ENCODE measurements around the gene ITGBL1.

The ITGBL1 gene

GRCh38 chr13:101614491-101614890, 162.0 kb downstream of the ITGBL1 start:
- Histone ChIP-seq H3K4me3 (ENCODE audit: low read length) (no peak overlapping the region), H3K4me2 (ENCODE audit: low read depth, low read length) (no peak overlapping the region), H3K27me3 (replicated peaks; ENCODE audit: insufficient read depth, low read length) (no peaks in the 10 kb centered on the region), H3K79me2 (ENCODE audit: low read length) (no peaks in the 10 kb centered on the region), H3K9me3 (replicated peaks; ENCODE audit: insufficient read depth, low read length) (no peaks in the 10 kb centered on the region), H3F3A (ENCODE audit: insufficient read depth, low read length) (no peaks in the 10 kb centered on the region), H3K36me3 (replicated peaks; ENCODE audit: insufficient read depth, low read length) (no peaks in the 10 kb centered on the region), H3K4me1 (ENCODE audit: low read length) (no peaks in the 10 kb centered on the region), H3K9ac (ENCODE audit: low read length) (no peak overlapping the region), H3K9me2 (replicated peaks; ENCODE audit: insufficient read depth, low read length) (no peaks in the 10 kb centered on the region), H4K20me1 (ENCODE audit: insufficient read depth, low read length) (no peaks in the 10 kb centered on the region), H3K27ac (ENCODE audit: low read length) (no peak overlapping the region), H2AFZ (ENCODE audit: low read length) (no peak overlapping the region)
- no peak for DNase-seq
- no peak for TF ChIP-seq EZH2phosphoT487 (IDR thresholded peaks at IDR 0.05; ENCODE audit: low read length)
- TF ChIP-seq EZH2 (optimal IDR thresholded peaks at IDR 0.05; ENCODE audit: low read depth, low read length) = no peak
- no peak for TF ChIP-seq CTCF (IDR thresholded peaks at IDR 0.05; ENCODE audit: low read length)

- Histone ChIP-seq H3K9me2 (replicated peaks; ENCODE audit: insufficient read depth, low read length) (no peaks in the 10 kb centered on the region), H3K27me3 (replicated peaks; ENCODE audit: insufficient read depth, low read length) (peaks cover 2% of the 10 kb centered on the region), H3K27ac (ENCODE audit: low read length) (no peak overlapping the region), H3K4me3 (ENCODE audit: low read length) (no peak overlapping the region), H3K9me3 (replicated peaks; ENCODE audit: insufficient read depth, low read length) (no peaks in the 10 kb centered on the region), H3K79me2 (ENCODE audit: low read length) (no peaks in the 10 kb centered on the region), H3K36me3 (replicated peaks; ENCODE audit: insufficient read depth, low read length) (no peaks in the 10 kb centered on the region), H3K4me1 (ENCODE audit: low read length) (no peaks in the 10 kb centered on the region), H2AFZ (ENCODE audit: low read length) (no peak overlapping the region), H3K9ac (ENCODE audit: low read length) (no peak overlapping the region), H3F3A (ENCODE audit: insufficient read depth, low read length) (no peaks in the 10 kb centered on the region), H4K20me1 (ENCODE audit: insufficient read depth, low read length) (no peaks in the 10 kb centered on the region), H3K4me2 (ENCODE audit: low read depth, low read length) (no peak overlapping the region)
- no peak for TF ChIP-seq EZH2 (optimal IDR thresholded peaks at IDR 0.05; ENCODE audit: low read depth, low read length)
- TF ChIP-seq EZH2phosphoT487 (IDR thresholded peaks at IDR 0.05; ENCODE audit: low read length) = no peak
- TF ChIP-seq CTCF (IDR thresholded peaks at IDR 0.05; ENCODE audit: low read length) = no peak
- no peak for DNase-seq
These were observed 166.1 kb downstream of the ITGBL1 start for GRCh38 chr13:101618440-101619187.

- DNase-seq = no peak
- TF ChIP-seq EZH2 (optimal IDR thresholded peaks at IDR 0.05; ENCODE audit: low read depth, low read length) (no peak), EZH2phosphoT487 (IDR thresholded peaks at IDR 0.05; ENCODE audit: low read length) (no peak), CTCF (IDR thresholded peaks at IDR 0.05; ENCODE audit: low read length) (no peak)
- H2AFZ ChIP-seq (ENCODE audit: low read length) = no peak overlapping the region
These were observed 168.6 kb downstream of the ITGBL1 start for GRCh38 chr13:101621099-101621498.

More at GRCh38 chr13:101621099-101621498, 168.6 kb downstream of the ITGBL1 start:
- no peaks in the 10 kb centered on the region for H3F3A ChIP-seq (ENCODE audit: insufficient read depth, low read length)
- H4K20me1 ChIP-seq (ENCODE audit: insufficient read depth, low read length) = 0 out of 2 replicates have a peak, but pooled peaks cover under 1% of the 10 kb centered on the region
- no peak overlapping the region for H3K4me2 ChIP-seq (ENCODE audit: low read depth, low read length)
- no peak overlapping the region for H3K27ac ChIP-seq (ENCODE audit: low read length)
- no peaks in the 10 kb centered on the region for H3K36me3 ChIP-seq (replicated peaks; ENCODE audit: insufficient read depth, low read length)
- H3K4me3 ChIP-seq (ENCODE audit: low read length) = no peak overlapping the region
- peaks cover 26% of the 10 kb centered on the region for H3K27me3 ChIP-seq (replicated peaks; ENCODE audit: insufficient read depth, low read length)
- no peaks in the 10 kb centered on the region for H3K79me2 ChIP-seq (ENCODE audit: low read length)
- no peaks in the 10 kb centered on the region for H3K9me3 ChIP-seq (replicated peaks; ENCODE audit: insufficient read depth, low read length)
- H3K9ac ChIP-seq (ENCODE audit: low read length) = no peak overlapping the region
- no peaks in the 10 kb centered on the region for H3K9me2 ChIP-seq (replicated peaks; ENCODE audit: insufficient read depth, low read length)
- H3K4me1 ChIP-seq (ENCODE audit: low read length) = 0 out of 2 replicates have a peak, but pooled peaks cover under 1% of the 10 kb centered on the region

Measured in MM.1S (cell line).